Measurements from ENCODE around the gene KRTAP2-3. TPM values are rescaled to one million over a fixed set of nuclear protein-coding genes. Genes with fewer than 3 reads are reported as not detected.
"Not testable (repeated sequence)": the region's sequence is repeated elsewhere in the genome, so short reads cannot be mapped to it uniquely, and the experiment has no call there.

KRTAP2-3 gene
- total and polyA plus RNA-seq, 2 experiments from 2014 or later = not detected

DNA sequence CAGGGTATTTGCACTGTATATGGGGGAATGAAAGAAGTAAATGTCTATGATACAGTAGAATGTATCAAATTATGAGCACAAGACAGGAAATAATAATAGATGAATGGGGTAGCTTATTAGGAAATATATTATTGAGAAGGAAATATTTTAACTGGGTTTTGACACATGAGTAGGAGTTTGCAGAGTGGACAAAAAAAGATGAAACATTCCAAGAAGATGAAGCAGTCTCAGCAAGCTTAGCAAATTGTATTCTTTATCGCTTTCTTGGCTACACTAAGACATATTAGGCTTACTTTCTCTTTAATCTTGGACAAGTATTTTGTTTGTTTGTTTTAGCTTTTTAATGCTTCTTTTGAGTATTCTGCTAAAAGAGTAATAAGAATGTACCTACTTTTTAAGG, 44.0 kb upstream of the KRTAP2-3 start:
- Histone ChIP-seq H3K4me1 (ENCODE audit: insufficient read depth) (no peaks in the 10 kb centered on the region), H3K9me2 (replicated peaks; ENCODE audit: insufficient read depth) (no peaks in the 10 kb centered on the region), H3K27me3 (no peaks in the 10 kb centered on the region), H3K9me3 (ENCODE audit: low read depth) (no peaks in the 10 kb centered on the region), H3K4me3 (no peak overlapping the region), H3K4me2 (no peak overlapping the region), H3K36me3 (replicated peaks; ENCODE audit: insufficient read depth, low read depth) (no peaks in the 10 kb centered on the region), H2AFZ (no peak overlapping the region), H3K79me2 (no peaks in the 10 kb centered on the region), H4K20me1 (ENCODE audit: insufficient read depth, poor library complexity, severe bottlenecking) (no peaks in the 10 kb centered on the region), H3K27ac (no peak overlapping the region)
- WGBS (ENCODE audit: low lambda C conversion rate, missing lambda C conversion rate) = 84% methylated on average over 1 of the region's 1 CpG
- DNase-seq (ENCODE audit: low spot score) = no peak
- TF ChIP-seq EZH2phosphoT487 (IDR thresholded peaks at IDR 0.05; ENCODE audit: low read depth, severe bottlenecking, unreplicated experiment) = no peak
- TF ChIP-seq, protein P1, sequence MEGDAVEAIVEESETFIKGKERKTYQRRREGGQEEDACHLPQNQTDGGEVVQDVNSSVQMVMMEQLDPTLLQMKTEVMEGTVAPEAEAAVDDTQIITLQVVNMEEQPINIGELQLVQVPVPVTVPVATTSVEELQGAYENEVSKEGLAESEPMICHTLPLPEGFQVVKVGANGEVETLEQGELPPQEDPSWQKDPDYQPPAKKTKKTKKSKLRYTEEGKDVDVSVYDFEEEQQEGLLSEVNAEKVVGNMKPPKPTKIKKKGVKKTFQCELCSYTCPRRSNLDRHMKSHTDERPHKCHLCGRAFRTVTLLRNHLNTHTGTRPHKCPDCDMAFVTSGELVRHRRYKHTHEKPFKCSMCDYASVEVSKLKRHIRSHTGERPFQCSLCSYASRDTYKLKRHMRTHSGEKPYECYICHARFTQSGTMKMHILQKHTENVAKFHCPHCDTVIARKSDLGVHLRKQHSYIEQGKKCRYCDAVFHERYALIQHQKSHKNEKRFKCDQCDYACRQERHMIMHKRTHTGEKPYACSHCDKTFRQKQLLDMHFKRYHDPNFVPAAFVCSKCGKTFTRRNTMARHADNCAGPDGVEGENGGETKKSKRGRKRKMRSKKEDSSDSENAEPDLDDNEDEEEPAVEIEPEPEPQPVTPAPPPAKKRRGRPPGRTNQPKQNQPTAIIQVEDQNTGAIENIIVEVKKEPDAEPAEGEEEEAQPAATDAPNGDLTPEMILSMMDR (IDR thresholded peaks at IDR 0.05; ENCODE audit: poor library complexity) = no peak
- TF ChIP-seq EZH2 (IDR thresholded peaks at IDR 0.05; ENCODE audit: borderline replicate concordance) = no peak

DNA sequence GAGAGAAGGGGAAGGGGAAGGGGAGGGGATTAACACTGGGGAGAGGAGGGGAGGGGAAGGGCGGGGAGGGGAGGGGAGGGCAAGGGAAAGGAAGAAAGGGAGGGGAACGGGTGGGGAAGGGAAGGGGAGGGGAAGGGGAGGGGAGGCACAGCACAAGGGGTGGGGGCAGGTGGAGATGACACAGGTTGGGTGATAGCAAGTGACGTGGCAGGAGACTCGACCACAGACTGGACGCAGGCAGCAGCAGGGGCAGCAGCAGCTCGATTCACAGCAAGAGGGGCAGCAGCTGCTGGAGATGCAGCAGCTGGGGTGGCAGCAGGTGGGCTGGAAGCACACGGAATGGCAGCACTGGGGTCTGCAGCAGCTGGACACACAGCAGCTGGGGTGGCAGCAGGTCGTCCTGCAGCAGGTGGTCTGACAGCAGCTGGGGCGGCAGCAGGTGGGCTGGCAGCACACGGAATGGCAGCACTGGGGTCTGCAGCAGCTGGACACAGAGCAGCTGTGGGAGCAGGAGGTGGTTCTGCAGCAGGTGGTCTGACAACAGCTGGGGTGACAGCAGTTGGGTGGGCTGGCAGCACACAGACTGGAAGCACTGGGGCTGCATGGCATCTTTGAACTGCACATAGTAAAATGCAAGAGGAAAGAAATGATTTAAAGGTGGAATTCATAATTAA, 41.8 kb upstream of the KRTAP2-3 start, which contains the start of gene KRTAP4-16:
TSS of gene KRTAP4-16 (minus strand) at position 624 of the 674 bp plus-strand sequence. CDS start at position 624, 0 bp downstream.
- Histone ChIP-seq H3K79me2 (no peaks in the 10 kb centered on the region), H3K4me1 (ENCODE audit: insufficient read depth) (no peaks in the 10 kb centered on the region), H3K9me2 (replicated peaks; ENCODE audit: insufficient read depth) (no peaks in the 10 kb centered on the region), H2AFZ (no peak within 1 kb of the TSS), H3K4me2 (no peak within 1 kb of the TSS), H3K9me3 (ENCODE audit: low read depth) (no peaks in the 10 kb centered on the region), H3K4me3 (no peak within 1 kb of the TSS), H3K27me3 (no peaks in the 10 kb centered on the region), H3K36me3 (replicated peaks; ENCODE audit: insufficient read depth, low read depth) (no peaks in the 10 kb centered on the region), H4K20me1 (ENCODE audit: insufficient read depth, poor library complexity, severe bottlenecking) (no peaks in the 10 kb centered on the region), H3K27ac (no peak within 1 kb of the TSS)
- no peak for DNase-seq (ENCODE audit: low spot score)
- 79% methylated on average over 5 of the region's 10 CpGs for WGBS (ENCODE audit: low lambda C conversion rate, missing lambda C conversion rate)
- TF ChIP-seq, protein P1 (IDR thresholded peaks at IDR 0.05; ENCODE audit: poor library complexity) = no peak
- TF ChIP-seq EZH2 (IDR thresholded peaks at IDR 0.05; ENCODE audit: borderline replicate concordance) (no peak), EZH2phosphoT487 (IDR thresholded peaks at IDR 0.05; ENCODE audit: low read depth, severe bottlenecking, unreplicated experiment) (no peak)

DNA sequence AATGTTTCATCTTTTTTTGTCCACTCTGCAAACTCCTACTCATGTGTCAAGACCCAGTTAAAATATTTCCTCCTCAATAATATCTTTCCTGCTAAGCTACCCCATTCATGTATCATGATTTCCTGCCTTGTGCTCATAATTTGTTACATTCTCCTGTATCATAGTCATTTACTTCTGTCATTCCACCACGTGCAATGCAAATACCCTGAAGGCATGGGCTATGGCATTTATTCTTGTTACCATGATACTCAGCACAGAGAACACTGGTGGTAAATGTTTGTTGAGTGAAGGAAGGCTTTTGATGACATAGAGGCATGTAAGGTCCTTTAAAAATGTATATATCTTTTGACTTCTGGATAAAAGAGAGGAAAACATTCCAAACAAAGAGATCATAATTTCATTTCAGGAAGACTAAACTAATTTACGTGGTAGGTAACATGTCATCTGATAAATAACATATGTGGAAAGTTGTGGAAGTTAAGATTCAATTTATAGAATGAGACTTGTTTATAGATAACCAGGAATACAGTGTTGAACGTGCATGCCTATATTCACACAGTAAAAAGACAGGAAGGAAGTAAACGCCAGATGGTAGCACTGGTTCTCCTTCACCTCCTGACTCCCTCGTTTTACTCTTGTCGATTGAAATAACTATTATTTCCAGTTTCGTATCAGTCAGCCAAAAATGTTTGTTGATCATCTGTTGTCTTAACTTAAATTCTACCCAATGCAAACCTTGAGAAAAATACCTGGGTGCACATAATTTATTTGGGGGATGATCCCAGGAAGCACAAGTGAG, 40.0 kb upstream of the KRTAP2-3 start:
- not testable (repeated sequence) for H3K27ac ChIP-seq; H3K4me1 ChIP-seq (ENCODE audit: insufficient read depth); H2AFZ ChIP-seq; H3K27me3 ChIP-seq; H3K9me2 ChIP-seq (replicated peaks; ENCODE audit: insufficient read depth); H3K4me2 ChIP-seq; H3K79me2 ChIP-seq; H3K4me3 ChIP-seq; H3K36me3 ChIP-seq (replicated peaks; ENCODE audit: insufficient read depth, low read depth); H4K20me1 ChIP-seq (ENCODE audit: insufficient read depth, poor library complexity, severe bottlenecking); H3K9me3 ChIP-seq (ENCODE audit: low read depth)
- 65% methylated on average over 7 of the region's 7 CpGs for WGBS (ENCODE audit: low lambda C conversion rate, missing lambda C conversion rate)
- DNase-seq (ENCODE audit: low spot score) = peak; percentile 15

DNA sequence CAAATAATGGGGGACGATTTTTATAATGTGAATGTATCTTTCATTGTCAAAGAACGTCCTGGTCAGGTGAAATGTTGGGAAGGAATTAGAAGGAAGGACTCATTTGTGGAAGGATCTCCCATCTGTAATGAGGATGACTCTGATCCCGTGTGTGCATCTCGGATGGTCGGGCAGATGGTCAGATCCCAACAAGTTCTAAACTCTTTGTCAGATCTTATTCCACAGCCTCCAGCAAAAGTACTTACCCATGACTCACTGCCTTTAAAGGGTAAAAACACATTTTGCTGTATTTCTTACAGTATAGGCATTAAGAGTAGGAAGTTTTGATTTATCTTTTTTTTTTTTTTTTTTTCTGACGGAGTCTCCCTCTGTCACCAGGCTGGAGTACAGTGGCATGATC, 38.6 kb upstream of the KRTAP2-3 start:
- no peak for DNase-seq (ENCODE audit: low spot score)
- TF ChIP-seq, protein P1 (IDR thresholded peaks at IDR 0.05; ENCODE audit: poor library complexity) = no peak
- no peak for TF ChIP-seq EZH2phosphoT487 (IDR thresholded peaks at IDR 0.05; ENCODE audit: low read depth, severe bottlenecking, unreplicated experiment)
- TF ChIP-seq EZH2 (IDR thresholded peaks at IDR 0.05; ENCODE audit: borderline replicate concordance) = no peak
- H3K4me2 ChIP-seq = no peak overlapping the region

More for the DNA sequence above, 38.6 kb upstream of the KRTAP2-3 start:
- H3K27ac ChIP-seq = no peak overlapping the region
- no peaks in the 10 kb centered on the region for H3K4me1 ChIP-seq (ENCODE audit: insufficient read depth)
- H4K20me1 ChIP-seq (ENCODE audit: insufficient read depth, poor library complexity, severe bottlenecking) = no peaks in the 10 kb centered on the region
- H3K79me2 ChIP-seq = no peaks in the 10 kb centered on the region
- no peak overlapping the region for H3K4me3 ChIP-seq
- H3K27me3 ChIP-seq = no peaks in the 10 kb centered on the region
- H3K9me3 ChIP-seq (ENCODE audit: low read depth) = no peaks in the 10 kb centered on the region
- 90% methylated on average over 6 of the region's 6 CpGs for WGBS (ENCODE audit: low lambda C conversion rate, missing lambda C conversion rate)
- H3K36me3 ChIP-seq (replicated peaks; ENCODE audit: insufficient read depth, low read depth) = no peaks in the 10 kb centered on the region
- H3K9me2 ChIP-seq (replicated peaks; ENCODE audit: insufficient read depth) = no peaks in the 10 kb centered on the region
- H2AFZ ChIP-seq = no peak overlapping the region

Measured in hepatocyte (in vitro differentiated cells).